SK-N-DZ (cell line): ENCODE results near the gene TMEM132C.

Source experiments
- DNase-seq: peaks from one replicate; pipeline ENCODE4 v3.0.0-alpha.2; 2015; ENCODE audit warnings: low spot score

The TMEM132C gene

DNA sequence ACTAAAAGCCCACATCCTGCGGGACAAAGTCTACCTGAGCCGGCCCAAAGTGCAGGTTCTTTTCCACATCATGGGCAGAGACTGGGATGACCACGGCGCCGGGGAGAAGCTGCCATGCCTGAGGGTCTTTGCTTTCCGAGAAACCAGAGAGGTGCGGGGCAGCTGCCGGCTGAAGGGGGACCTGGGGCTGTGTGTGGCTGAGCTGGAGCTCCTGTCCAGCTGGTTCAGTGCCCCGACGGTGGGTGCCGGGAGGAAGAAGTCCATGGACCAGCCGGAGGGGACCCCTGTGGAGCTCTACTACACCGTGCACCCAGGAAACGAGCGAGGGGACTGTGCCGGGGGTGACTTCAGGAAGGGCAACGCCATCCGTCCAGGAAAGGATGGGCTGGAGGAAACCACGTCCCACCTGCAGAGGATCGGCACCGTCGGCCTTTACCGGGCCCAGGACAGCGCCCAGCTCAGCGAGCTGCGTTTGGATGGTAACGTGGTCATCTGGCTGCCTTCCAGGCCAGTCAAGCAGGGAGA is 148.1 kb downstream of the TMEM132C start:
- no peak for DNase-seq

DNA sequence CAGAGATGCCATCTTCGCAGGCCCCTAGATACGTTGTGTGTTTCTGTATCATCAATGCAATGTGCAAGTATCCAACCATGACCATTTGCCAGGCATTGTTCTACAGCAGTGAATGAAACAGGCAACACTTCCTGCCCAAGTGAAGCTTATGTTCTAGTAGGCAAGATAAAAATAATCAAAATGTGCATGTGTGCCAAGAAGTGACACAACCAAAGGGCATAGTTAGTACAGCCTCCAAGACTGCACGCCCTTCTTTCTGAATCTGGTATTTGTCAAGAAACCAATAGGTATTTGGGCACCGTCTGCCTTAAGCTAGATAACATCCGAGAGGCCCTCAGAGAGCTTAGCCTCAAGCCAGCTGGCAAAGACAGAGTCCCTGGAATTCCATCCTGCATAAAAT is 152.0 kb downstream of the TMEM132C start:
- DNase-seq: no peak

DNA sequence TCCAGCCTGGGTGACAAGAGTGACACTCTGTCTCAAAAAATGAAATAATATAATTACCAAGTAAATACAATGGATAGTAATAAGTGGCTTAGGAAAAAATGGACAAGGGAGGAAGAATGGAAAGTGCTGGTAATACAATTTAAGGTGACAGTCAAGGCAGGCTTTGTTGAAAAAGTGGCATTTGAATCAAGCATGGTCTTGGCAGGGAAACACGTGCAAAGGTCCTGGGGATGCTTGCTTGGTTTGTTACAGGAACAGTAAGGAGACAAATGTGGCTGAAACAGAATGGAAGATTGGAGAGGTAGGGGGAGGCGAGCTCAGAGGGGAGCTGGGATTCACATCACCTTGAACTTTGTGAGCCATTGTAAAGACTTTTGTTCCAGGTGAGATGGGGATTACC is 153.2 kb downstream of the TMEM132C start:
- no peak for DNase-seq

DNA sequence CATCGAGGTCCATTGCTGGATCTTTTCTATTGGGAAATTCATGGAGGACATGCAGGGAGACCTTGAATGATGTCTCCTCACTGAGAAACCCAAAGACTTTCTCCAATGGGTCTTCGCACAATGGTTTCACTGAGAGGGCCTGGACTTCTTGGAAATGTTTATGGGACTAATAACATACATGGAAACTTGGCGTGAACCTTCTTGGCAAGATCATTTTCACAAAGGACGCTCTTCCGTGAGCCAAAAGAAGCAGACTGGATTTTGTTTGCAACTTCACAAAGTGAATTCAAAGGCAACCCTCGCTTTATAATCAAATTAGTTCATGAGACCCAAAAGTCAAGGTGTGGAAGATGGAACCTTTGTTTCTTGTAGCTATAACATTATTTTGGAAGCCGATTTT is 154.4 kb downstream of the TMEM132C start:
- no peak for DNase-seq

DNA sequence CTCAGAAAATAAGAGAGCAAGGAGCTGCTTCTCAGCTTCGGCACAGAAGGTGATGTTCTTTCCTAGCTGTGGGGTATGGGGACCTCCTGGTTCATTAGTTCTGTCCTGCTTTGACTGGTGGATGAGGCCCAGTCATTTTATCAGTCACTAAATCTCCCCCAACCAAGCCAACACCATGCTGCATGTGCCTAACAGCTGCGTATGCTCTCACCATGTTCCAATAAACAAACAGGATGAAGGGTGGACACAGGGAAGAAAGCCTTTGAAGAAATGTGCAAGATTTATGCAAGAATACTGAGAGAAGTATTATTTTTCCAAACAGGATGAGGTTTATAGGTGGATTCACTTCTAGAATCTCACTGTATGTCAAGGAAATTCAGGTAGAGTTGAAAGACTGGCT is 156.2 kb downstream of the TMEM132C start:
- DNase-seq: peak; percentile 35

DNA sequence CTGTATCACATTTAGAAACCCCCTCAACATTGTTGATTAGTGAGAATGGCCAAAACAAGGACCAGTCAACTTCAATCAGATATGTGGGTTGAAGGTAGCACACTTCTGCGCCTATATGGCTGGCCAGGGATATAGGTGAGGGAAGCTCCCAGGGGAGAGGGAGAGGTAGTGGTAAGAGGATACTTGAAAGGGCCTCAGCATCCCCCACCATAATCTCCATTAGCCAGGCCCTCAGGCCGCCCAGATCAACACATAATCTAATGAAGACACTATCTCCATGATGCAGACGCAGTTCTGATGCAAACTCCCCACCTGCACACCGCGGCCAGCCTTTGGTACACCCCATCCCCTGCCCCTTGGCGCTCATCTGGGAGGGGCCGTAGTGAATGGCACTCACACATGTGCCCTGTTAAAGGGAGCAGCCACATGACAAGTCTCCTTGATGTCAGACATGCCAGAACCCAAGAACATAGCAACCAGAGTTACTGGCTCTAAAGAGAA is 158.0 kb downstream of the TMEM132C start:
- peak; percentile 99 for DNase-seq

DNA sequence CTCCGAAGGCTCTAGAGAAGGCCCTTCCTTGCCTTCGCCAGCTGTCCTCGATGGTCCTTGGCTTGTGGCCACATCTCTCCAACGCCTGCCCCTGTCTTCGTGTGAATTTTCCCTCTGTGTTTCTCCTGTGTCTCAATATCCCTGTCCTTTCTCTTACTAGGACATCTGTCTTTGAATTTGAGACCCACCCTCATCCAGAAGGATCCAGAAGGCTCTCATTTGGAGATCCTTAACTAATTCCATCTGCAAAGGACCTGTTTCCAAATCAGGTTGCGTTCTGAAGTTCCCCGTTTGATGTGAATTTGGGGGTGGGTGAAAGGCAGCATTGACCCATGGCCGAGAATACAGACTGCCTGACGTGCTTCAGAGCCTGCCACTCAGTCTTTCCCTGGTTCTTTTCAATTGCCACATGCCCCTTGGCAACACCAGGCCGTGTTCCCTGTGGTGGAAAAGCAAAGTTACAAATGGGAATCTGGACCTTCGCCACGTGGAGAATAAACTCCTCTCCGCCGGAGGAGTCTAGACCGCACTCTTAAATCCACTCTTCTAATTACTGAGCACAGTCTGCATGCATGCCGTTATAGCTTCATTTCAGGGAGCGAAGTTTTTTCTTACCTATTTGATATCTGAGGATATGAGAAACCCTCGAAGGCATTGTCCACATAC is 158.8 kb downstream of the TMEM132C start:
- DNase-seq: no peak

DNA sequence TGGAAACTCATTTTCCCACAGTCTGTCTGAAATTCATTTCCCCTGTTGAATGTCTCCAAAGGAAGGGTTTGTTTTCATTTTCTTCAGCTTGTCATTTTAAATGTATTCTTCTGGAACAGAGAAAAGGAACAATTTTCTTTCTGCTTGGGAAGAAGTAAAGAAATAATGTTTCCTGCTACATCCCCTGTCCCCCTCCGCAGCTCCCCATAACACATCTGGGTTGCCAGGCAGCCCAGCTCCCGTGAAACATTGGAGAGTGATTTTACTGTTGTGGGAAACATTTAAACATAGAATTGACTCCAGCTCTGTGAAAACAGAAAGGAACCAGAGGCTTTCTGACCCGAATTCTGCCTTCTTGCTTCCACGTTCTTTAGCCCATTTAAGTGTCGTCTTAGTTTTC is 159.5 kb downstream of the TMEM132C start:
- no peak for DNase-seq

DNA sequence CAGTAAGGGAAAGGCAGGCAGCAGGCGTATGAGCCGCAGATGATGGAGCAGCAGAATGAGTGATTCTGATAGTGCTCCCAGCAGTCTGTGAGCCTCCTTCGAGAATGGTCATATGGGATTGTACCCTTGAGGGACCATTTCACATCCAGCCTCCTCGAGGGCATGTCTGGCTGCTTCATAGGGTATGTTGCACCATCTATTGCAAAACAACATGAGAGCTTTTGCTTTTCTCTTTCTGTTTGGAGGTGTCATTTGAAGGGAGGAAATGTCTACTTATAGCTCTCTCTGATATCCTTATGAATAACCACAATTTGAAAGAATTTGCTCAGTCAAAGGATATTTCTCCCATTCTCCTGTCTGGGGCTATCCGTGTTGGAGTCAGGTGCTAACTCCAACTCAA is 172.8 kb downstream of the TMEM132C start:
- no peak for DNase-seq

DNA sequence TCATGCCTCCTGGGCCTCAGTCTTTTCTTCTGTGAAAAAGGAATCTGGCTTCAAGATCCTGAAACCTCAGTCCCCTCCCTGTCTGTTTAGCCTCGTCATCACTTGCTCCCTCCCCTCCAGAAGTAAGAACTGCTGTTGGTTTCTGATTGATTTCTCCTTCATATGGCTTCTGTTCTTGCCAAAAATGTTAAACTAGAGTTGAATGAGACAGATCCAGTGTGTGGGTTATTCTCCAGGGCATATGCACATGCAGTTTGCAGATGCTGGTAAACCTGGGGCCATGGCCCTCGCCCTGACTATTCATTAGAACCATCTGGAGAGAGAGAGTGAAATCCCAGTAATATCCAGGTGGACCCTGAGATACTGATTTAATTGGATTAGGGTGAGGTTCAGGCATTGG is 175.1 kb downstream of the TMEM132C start:
- peak; percentile 69 for DNase-seq

DNA sequence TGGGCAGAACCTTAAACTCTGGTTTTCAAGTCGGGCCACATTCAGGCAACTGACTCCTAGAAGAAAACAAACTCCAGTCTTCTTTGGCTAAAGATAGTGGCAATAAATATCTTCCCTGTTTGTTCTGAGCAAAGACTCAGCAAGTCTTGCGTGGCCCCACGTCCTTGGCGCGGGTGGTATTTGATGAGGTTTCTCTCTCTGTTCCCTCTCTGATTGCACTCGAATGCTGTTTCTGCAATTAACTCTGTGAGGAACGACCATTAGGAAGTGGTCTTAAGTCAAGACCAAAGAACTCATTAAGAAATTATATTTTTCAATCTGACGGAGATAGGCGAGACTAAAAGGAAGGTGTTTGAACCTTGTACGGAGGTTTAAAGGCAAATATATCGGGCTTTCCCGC is 177.6 kb downstream of the TMEM132C start:
- no peak for DNase-seq

DNA sequence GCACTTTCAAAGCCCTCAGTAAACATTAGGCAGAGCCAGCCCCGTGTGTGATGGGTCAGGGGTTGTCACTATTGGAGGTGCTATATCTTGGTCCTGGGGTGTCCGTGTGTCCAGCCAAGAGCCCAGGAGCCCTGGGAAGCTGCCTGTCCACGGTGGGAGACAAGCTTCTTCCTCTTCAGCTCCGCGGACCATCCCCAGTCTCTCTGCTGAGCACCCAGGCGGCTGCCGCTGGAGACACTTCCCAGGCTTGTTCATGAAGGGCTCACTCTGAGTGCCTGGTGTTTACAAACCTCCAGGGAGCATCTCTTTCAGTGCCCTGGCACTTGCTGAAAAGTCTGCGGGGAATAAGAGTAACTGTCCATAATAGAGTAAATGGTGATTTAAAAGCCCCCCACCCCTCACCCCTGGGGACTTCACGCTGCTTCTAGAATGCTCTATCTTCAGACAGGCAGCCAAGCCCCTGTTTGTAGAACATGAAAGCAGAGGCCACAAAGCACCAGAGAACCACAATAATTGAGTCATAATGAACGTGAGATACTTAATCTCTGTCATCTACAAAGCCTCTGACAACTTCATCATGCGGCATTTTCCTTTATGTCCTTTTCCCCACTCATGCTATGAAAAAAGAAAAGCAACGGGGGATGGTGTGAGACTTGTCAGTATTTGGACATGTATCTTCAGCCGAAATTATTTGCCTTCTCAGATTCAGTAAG is 178.6 kb downstream of the TMEM132C start:
- peak; percentile 79 for DNase-seq

DNA sequence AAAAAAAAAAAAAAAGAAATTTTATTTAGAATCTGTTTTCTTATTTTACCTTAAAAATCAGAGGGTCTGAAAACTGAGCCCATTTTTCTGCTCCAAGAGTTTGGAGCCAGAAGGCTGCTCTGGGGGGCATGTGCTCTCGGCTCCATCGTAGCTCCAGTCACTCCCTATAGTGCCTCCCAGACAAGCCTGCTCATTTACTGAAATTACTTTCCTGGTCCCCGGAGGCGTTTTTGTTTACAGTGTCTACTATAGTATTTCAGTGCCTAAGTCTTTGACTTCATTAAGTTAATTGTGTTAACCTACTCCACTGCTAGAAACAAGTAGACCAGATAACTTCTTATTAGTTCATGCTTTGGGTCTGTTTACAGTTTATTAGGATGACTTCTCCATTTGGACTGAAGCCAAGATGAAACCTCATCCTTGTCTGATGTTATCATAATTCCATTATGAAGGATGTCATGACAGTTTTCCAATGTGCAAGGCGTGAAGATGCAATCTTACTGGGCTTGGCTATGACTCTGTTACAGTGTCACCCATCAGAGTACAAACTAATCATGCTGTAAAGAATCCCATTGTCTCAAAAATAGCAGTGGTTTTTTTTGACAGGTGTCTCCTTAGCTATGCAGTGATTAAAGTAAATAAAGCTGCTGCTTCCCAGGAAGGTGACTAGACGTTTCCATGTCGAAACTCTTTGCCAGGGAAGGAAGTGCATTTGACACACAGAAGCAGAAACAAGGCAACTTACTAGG is 182.3 kb downstream of the TMEM132C start:
- DNase-seq: peak; percentile 100

DNA sequence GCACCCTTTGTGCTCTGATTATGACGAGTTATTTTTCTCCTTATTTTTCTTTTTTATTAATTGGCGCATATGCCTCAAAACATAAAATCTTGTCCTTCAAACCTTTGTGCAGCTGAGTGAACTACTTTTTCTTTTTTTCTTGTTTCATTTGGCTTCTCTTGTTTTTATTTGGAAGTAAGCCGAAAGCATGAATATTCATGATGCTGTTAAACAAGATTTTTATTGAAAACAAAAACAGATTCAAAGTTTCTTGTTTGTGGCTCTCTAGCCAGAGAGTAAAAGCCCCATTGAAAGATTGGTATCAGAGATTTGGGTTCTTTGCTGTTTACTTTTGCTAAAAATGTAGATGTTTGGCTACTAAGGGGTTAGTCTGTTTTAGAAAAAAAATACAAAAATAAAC is 183.8 kb downstream of the TMEM132C start:
- no peak for DNase-seq

DNA sequence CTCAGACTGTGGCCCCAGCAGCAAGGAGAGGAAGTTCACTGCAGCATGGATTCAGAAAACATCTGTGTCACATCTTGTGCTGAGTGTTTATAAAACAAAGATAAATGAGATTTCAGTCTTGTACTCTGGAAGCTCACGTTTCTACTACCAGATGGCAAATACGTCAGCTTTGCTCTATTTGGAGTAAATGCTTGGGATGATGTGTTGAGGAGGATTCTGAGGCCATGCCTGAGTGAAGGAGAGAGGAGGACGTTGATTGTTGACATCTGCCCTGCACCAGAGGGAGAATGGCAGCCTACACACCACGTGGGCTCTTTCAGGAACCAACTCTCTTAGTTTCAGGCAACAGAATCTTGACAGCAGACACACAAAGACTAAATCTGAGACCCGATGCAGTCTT is 188.9 kb downstream of the TMEM132C start:
- peak; percentile 58 for DNase-seq

DNA sequence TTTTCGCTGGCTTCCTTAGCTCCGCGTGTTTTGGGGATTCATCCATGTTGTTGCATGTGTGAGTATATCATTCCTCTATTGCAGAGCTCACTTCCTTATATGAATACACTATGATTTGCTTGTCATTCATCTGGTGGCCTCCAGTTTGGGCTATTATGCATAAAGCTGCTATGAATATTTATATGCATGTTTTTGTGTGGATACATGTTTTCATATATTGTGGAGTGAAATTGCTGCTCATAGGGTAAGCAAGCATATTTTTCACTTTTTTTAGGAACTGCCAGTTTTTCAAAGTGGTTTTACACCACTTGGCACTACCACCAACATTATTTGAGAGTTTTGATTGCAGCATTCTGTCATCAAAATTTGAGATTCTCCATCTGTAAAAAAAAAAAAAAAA is 190.0 kb downstream of the TMEM132C start:
- no peak for DNase-seq

DNA sequence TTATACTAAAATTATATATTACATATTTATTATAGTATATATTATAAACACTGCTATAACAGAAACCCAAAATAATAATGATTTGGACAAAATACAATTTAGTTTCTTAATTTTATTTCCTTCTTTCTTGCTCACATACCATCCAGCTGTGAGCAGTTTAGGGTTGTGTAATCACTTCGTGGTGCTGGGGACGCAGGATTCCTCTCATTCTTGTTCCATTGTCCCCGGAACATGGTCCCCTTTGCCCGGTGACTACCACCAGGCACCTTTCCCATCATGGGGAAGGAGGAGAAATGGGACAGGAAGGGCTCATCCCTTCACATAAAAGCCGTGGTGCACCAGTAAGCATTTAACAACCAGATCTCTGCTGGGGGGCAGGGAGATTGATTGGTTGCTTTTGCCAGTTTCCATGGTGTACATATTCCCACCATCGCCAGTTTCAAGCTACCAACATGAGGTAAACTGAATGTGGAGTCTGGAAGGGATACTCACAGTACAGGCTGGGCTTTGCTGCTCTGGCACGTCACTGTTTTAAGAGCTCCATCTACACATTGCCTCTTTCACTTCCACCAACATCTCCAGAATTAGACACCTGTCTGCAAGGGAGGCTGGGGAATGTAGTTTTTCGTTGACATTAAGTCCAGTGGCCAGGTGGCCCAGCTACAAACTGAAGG is 191.5 kb downstream of the TMEM132C start:
- DNase-seq: no peak

DNA sequence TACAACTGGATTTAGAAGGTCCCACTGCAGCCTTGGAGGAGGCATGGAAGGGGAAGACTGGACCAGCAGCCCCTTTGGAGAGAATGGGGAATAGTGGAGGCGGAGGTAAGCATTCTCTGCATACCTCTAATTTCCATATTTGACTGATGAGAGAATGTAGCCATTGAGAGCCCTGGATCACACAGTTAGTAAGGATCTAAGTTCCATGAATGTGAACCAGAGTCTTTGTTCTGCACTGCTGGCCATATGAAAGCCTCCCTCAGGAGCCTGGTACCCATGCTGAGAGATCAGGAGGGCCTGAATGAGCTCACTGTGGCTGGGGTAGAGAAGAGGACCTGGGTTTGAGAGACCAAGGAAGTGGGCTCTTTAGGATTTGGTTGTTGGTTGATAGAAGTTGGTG is 192.1 kb downstream of the TMEM132C start:
- DNase-seq: no peak

DNA sequence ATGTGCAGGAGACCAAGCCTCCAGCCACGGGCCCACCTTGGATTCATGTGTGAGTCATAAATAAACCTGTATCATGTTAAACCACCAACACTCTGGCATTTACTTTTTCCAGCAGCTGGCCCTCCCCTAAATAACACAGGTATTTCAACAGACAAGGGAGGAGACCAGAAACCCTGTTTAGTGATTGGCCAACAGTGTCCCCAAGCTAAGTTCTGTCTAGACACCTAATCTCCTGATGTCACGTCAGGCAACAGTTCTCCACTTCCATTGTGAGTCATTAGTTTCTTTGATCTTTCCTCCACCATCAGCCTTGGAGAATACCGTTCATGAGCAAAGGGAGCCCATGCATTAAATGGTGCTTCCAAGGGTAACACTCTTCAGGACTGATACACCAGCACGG is 196.9 kb downstream of the TMEM132C start:
- DNase-seq: no peak

DNA sequence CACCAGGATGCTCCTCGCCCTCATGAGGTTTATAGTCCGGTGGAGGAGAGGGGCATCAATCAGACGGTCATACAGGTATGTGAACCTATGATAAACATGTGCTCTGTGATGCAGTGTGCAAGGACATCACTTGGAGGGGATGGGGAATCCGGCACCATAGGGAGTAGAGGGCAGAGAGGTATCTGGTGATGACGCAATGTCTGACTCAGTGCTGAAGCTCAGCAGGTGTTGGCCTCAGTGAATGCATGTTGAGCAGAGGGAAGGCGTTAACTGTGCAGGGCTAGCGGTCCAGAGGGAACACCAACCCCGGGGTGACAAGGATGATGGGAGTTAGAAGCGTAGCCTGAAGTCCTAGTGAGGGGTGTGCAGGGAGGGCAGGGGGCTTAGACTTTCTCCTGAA is 200.9 kb downstream of the TMEM132C start:
- no peak for DNase-seq

DNA sequence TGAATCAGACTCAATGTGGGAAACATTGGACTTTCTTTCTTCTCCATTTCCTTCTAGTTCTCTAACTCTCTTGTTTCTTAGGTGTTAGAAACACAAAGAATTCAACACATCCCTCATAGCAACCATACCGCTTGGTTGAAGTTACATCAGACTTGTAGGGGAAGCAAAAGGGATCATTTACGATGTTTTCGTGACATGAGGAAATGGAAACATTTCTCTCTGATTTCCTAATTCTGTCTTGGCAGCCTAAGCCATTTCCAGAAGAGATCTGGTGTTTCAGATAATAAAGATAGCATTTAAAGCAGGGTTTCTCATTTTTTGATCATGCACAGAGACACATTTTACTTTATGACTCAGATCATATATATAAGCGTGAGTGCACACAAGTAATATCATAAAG is 202.0 kb downstream of the TMEM132C start:
- no peak for DNase-seq

DNA sequence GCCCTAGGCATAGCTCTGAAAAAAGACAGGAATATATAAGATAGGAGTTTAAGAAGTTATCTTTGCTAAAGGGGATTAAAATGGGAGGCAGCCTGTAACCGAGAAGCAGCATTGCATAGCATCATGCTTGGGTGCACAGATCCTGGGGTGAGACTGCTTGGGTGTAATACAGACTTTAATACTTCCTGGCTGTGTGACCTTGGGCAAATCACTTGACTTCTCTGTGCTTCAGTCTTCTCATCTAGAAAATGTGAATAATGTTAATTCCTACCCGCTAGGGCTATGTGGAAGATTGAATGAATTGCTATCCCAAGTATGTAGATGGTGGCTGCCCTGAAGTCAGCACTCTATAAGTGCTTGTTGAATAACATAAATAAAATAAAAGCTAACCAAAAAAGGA is 204.5 kb downstream of the TMEM132C start:
- no peak for DNase-seq
